CD4-positive, CD25-positive, alpha-beta regulatory T cell (primary cell): ENCODE data around the gene TPO. TPM values are rescaled to one million over a fixed set of nuclear protein-coding genes. Genes with fewer than 3 reads are reported as not detected.
"Not testable (repeated sequence)": the region's sequence is repeated elsewhere in the genome, so short reads cannot be mapped to it uniquely, and the experiment has no call there.

Experiments
- ATAC-seq, 2 donors: fragments of 150-1000 bp; cut with Tn5 transposase; one replicate each; pipeline ENCODE4 v1.10.0; 2021; ENCODE audit warnings: low read depth in 2 of 2, moderate number of reproducible peaks in 2 of 2, moderate library complexity in 1 of 2
- DNase-seq, 3 donors: peaks; one replicate each; pipeline versions ENCODE4 v3.0.0 to v3.0.0-alpha.2; 2012 to 2022; ENCODE audit warnings: mixed read lengths in 1 of 3
- H3K27ac ChIP-seq: one replicate; pipeline ENCODE4 v1.7.0; 2013; ENCODE audit warnings: mild to moderate bottlenecking, low read length; ENCODE audit not compliant: insufficient read depth, poor library complexity, severe bottlenecking
- H3K27me3 ChIP-seq: one replicate; pipeline ENCODE4 v1.7.0; 2013; ENCODE audit warnings: low read length; ENCODE audit not compliant: control insufficient read depth, insufficient read depth
- H3K36me3 ChIP-seq: one replicate; pipeline ENCODE4 v1.7.0; 2013; ENCODE audit warnings: mild to moderate bottlenecking, low read length, moderate library complexity; ENCODE audit not compliant: control insufficient read depth, insufficient read depth
- H3K4me1 ChIP-seq: 2 replicates; pipeline ENCODE4 v1.7.0; 2013; ENCODE audit warnings: mild to moderate bottlenecking, low read length; ENCODE audit not compliant: insufficient read depth, control insufficient read depth, poor library complexity, severe bottlenecking
- H3K4me3 ChIP-seq: one replicate; pipeline ENCODE4 v1.7.0; 2013; ENCODE audit warnings: low read depth, mild to moderate bottlenecking, low read length, moderate library complexity
- H3K9me3 ChIP-seq, 2 experiments: 1 replicate in 1 of 2; 2 replicates in 1 of 2; pipeline ENCODE4 v1.7.0; 2013; ENCODE audit warnings: low read length in 2 of 2, mild to moderate bottlenecking in 1 of 2, moderate library complexity in 1 of 2; ENCODE audit not compliant: control insufficient read depth in 2 of 2
- H3K27ac Mint-ChIP-seq, 3 donors: one replicate each; pipeline ENCODE4 v1.8.0; 2020 to 2022; ENCODE audit warnings: mild to moderate bottlenecking in 3 of 3, mixed read lengths in 3 of 3, moderate library complexity in 2 of 3
- H3K27me3 Mint-ChIP-seq: one replicate; pipeline ENCODE4 v1.8.0; 2022; ENCODE audit warnings: mild to moderate bottlenecking, mixed read lengths
- H3K36me3 Mint-ChIP-seq: one replicate; pipeline ENCODE4 v1.8.0; 2020; ENCODE audit warnings: mixed read lengths
- H3K4me1 Mint-ChIP-seq, 4 donors: one replicate each; pipeline ENCODE4 v1.8.0; 2020 to 2022; ENCODE audit warnings: mixed read lengths in 4 of 4, mild to moderate bottlenecking in 1 of 4
- H3K4me3 Mint-ChIP-seq, 4 donors: one replicate each; pipeline ENCODE4 v1.8.0; 2020 to 2022; ENCODE audit warnings: mild to moderate bottlenecking in 4 of 4, mixed read lengths in 4 of 4, moderate library complexity in 3 of 4
- H3K9me3 Mint-ChIP-seq, 7 donors: one replicate each; pipeline ENCODE4 v1.8.0; 2020 to 2022; ENCODE audit warnings: mixed read lengths in 7 of 7, mild to moderate bottlenecking in 3 of 7, moderate library complexity in 2 of 7
- polyA plus RNA-seq, 4 donors: library from polyadenylated mRNA; unstranded; fragments of 300-500 nt; fragmentation: Illumina TruSeq; gene quantifications; one replicate each; pipeline ENCODE4 v1.2.3, GENCODE V29; 2021
- total RNA-seq: library from RNA; stranded (reverse); gene quantifications from one replicate; pipeline ENCODE4 v1.2.3, GENCODE V29; 2022

Gene TPO
- total and polyA plus RNA-seq, 5 donors from 2014 or later: 0.27 to 1.5 (median 0.57) TPM

DNA sequence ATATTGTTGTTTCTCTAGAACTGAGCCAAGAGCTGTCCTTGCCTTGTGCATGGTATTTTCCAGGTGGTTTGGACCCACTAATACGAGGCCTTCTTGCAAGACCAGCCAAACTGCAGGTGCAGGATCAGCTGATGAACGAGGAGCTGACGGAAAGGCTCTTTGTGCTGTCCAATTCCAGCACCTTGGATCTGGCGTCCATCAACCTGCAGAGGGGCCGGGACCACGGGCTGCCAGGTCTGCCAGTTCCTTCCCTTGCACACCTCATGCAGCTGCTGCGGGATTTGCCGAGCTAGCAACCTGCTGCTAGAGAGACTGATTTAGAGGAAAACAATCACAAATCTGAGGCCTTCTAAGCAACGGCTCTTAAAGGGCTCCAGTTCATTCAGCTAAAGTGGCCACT, 74.5 kb downstream of the TPO start:
- DNase-seq: no peak
- no peaks in the 10 kb centered on the region for H3K27me3 ChIP-seq
- no peak overlapping the region for H3K27ac ChIP-seq
- H3K9me3 ChIP-seq: no peaks in the 10 kb centered on the region
- no peaks in the 10 kb centered on the region for H3K4me1 ChIP-seq
- Mint-ChIP-seq H3K27me3 (no peaks in the 10 kb centered on the region), H3K36me3 (no peaks in the 10 kb centered on the region), H3K4me3 (no peak overlapping the region), H3K27ac (no peak overlapping the region), H3K9me3 (peaks cover 0 to 2% (median 0%) of the 10 kb centered on the region in 7 donors), H3K4me1 (no peaks in the 10 kb centered on the region)
- ATAC-seq: no peak
- H3K4me3 ChIP-seq: no peak overlapping the region
- no peaks in the 10 kb centered on the region for H3K36me3 ChIP-seq

DNA sequence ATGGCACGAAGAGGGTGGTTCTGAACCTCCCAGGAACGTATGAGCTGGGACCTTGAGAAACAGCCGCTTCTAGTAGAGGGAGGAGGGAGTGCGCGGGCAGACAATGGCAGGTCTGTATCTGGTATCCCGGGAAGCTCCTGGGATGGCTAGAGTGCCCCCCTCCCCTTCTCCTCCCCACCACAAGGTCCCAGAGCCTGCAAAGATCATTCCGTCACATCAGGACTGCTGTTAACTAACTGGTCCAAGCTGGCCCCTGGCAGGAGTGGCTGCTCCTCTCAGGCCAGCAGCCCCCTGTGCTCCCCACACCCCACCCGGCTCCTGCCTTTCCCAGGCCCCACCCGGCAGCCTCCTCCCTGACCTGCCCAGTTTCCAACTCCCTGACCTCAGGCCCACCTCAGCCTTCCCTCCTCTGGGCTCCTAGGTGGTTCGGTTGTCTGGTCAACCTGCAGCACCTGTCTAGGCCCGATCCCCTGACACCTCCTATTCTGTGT, 75.0 kb downstream of the TPO start:
- DNase-seq (no peak), ATAC-seq (no peak)
- Histone ChIP-seq H3K36me3 (no peaks in the 10 kb centered on the region), H3K9me3 (no peaks in the 10 kb centered on the region), H3K27ac (no peak overlapping the region), H3K4me1 (no peaks in the 10 kb centered on the region), H3K4me3 (no peak overlapping the region), H3K27me3 (no peaks in the 10 kb centered on the region)
- H3K4me3 Mint-ChIP-seq: no peak overlapping the region
- no peaks in the 10 kb centered on the region for H3K27me3 Mint-ChIP-seq
- H3K27ac Mint-ChIP-seq: no peak overlapping the region
- H3K4me1 Mint-ChIP-seq: no peaks in the 10 kb centered on the region
- H3K9me3 Mint-ChIP-seq: peaks cover 0 to 2% (median 0%) of the 10 kb centered on the region in 7 donors
- no peaks in the 10 kb centered on the region for H3K36me3 Mint-ChIP-seq

DNA sequence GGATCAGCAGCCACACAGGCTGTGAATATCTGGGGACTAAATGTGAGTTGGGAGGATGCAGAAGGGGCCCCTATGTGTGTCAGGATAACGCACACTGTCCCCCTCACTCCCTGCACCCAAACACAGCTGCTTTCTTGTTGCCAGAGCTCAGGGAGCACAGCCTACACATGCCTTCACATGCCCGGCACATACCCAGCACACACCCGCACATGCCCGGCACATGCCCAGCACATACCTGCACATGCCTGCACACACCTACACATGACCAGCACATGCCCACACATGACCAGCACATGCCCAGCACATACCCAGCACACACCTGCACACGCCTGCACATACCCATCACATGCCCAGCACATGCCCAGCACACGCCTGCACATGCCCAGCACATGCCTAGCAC, 75.6 kb downstream of the TPO start:
- no peaks in the 10 kb centered on the region for H3K36me3 Mint-ChIP-seq
- no peaks in the 10 kb centered on the region for H3K4me1 Mint-ChIP-seq
- Histone ChIP-seq H3K4me1 (no peaks in the 10 kb centered on the region), H3K9me3 (no peaks in the 10 kb centered on the region), H3K27ac (no peak overlapping the region), H3K36me3 (no peaks in the 10 kb centered on the region), H3K4me3 (no peak overlapping the region), H3K27me3 (no peaks in the 10 kb centered on the region)
- H3K27ac Mint-ChIP-seq: no peak overlapping the region
- H3K9me3 Mint-ChIP-seq: peaks cover 0 to 2% (median 0%) of the 10 kb centered on the region in 7 donors
- no peaks in the 10 kb centered on the region for H3K27me3 Mint-ChIP-seq
- no peak for ATAC-seq
- no peak overlapping the region for H3K4me3 Mint-ChIP-seq
- no peak for DNase-seq

DNA sequence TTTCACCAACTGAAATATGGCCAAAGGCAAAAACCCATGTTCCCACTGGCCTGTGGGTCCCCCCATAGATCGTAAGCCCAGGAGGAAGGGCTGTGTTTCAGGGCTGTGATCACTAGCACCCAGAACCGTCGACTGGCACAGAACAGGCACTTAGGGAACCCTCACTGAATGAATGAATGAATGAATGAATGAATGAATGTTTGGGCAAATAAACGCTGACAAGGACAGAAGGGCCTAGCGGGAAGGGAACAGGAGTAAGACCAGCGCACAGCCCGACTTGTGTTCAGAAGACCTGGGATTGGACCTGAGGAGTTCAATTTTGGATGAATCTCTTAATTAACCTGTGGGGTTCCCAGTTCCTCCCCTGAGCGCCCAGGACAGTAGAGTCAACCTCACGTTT, 76.2 kb downstream of the TPO start:
- DNase-seq: no peak
- no peaks in the 10 kb centered on the region for H3K9me3 ChIP-seq
- no peaks in the 10 kb centered on the region for H3K27me3 Mint-ChIP-seq
- H3K9me3 Mint-ChIP-seq: peaks cover 0 to 2% (median 0%) of the 10 kb centered on the region in 7 donors
- no peaks in the 10 kb centered on the region for H3K36me3 Mint-ChIP-seq
- no peak overlapping the region for H3K27ac ChIP-seq
- no peaks in the 10 kb centered on the region for H3K4me1 ChIP-seq
- H3K4me3 ChIP-seq: no peak overlapping the region
- no peak overlapping the region for H3K4me3 Mint-ChIP-seq
- no peaks in the 10 kb centered on the region for H3K36me3 ChIP-seq
- no peak for ATAC-seq
- H3K27me3 ChIP-seq: no peaks in the 10 kb centered on the region
- H3K4me1 Mint-ChIP-seq: no peaks in the 10 kb centered on the region
- H3K27ac Mint-ChIP-seq: peak overlapping the region in 1 of 3 donors; percentile 79

DNA sequence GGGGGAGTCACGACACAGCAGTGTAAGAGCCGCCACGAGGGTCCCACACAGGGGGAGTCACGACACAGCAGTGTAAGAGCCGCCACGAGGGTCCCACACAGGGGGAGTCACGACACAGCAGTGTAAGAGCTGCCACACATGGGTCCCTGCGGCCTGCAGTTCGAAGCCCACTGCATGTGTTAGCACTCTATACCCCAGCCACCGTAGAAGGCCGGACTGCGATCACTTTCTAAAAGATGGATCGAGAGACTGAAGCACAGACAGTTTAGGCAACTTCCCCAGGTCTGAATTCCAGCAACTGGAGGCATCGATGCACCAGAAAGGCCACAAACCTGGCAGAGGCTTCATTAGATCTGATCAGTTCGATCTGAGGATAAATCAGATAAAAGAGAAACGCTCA, 77.1 kb downstream of the TPO start:
- H3K4me1 Mint-ChIP-seq, H3K4me1 ChIP-seq, H3K4me3 ChIP-seq, H3K27ac ChIP-seq, H3K27me3 ChIP-seq, H3K9me3 Mint-ChIP-seq, H3K27ac Mint-ChIP-seq, ATAC-seq, H3K36me3 ChIP-seq, H3K4me3 Mint-ChIP-seq, H3K27me3 Mint-ChIP-seq, H3K36me3 Mint-ChIP-seq, H3K9me3 ChIP-seq, DNase-seq: not testable (repeated sequence)

DNA sequence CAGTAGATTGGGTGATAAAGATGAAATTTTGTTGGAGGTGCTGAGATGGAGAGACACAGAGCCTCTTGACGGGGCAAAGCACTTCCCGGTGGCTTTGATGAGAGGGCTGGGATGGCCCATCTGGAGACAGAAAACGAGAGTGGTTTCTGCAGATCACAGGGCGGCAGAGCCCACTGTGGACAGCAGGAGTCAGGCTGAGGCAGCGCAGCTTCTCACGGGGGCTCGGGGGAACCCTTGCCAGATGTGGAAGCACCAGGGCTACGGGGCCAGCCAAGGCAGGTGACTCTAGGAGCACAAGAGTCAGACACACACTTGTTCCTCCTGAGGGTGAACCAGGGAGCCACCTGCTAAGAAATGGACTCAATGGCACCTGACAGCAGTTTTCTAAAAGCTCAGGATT, 78.5 kb downstream of the TPO start:
- Histone ChIP-seq H3K4me3 (no peak overlapping the region), H3K27ac (no peak overlapping the region), H3K4me1 (no peaks in the 10 kb centered on the region), H3K36me3 (no peaks in the 10 kb centered on the region), H3K27me3 (no peaks in the 10 kb centered on the region), H3K9me3 (no peaks in the 10 kb centered on the region)
- H3K36me3 Mint-ChIP-seq: no peaks in the 10 kb centered on the region
- H3K4me1 Mint-ChIP-seq: no peaks in the 10 kb centered on the region
- DNase-seq: no peak
- no peaks in the 10 kb centered on the region for H3K27me3 Mint-ChIP-seq
- no peak overlapping the region for H3K4me3 Mint-ChIP-seq
- H3K27ac Mint-ChIP-seq: no peak overlapping the region
- H3K9me3 Mint-ChIP-seq: peaks cover 0 to 2% (median 0%) of the 10 kb centered on the region in 7 donors
- ATAC-seq: no peak

DNA sequence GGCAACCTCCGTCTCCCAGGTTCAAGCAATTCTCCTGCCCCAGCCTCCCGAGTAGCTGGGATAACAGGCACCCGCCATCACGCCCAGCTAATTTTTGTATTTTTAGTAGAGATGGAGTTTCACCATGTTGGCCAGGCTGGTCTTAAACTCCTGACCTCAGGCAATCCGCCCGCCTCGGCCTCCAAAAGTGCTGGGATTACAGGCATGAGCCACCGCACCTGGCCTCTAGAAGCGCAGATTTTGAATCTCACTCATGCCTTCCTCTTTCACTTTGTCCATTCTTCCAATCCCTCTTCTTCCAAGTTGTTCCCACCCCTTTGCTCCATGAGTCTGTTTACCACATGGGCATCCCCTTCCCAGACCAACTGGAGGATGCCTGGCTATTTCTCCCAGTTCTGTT, 79.0 kb downstream of the TPO start:
- DNase-seq: not testable (repeated sequence)

DNA sequence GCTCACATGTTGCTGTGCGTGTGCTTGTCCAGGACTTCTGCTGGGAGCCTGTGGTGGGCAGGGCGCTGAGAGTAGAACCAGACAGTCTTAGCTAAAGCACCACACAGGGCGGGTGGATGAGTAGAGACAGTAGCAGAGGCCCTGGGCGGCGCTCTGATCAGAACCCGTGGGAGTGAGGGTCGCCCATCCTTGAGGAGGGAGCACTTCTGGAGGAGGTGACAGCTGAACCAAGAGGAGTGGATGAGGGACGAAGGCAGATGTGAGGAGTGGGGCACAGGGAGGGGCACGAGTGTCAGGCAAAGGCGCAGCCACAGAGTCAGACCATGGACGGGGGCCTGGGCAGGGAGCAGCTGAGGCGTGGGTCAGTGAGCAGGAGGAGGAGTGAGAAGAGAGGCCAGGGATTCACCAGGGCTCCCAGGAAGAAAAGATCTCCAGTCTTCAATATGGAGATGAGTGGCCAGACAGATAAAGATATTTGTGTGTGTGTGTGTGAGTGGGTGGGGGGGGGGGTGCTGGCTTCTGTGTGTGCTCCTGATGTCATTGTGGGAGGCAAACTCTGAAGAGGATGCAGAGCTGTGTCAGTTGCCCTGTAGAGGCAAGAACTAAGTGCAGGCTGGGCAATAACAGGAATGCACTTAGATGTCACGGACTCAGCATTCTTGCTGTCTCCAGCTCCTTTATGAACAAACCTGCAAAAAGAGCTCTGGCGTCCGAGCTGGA, 79.6 kb downstream of the TPO start:
- Histone ChIP-seq H3K27me3 (no peaks in the 10 kb centered on the region), H3K4me1 (no peaks in the 10 kb centered on the region), H3K4me3 (no peak overlapping the region), H3K27ac (no peak overlapping the region), H3K9me3 (no peaks in the 10 kb centered on the region), H3K36me3 (no peaks in the 10 kb centered on the region)
- H3K4me3 Mint-ChIP-seq: no peak overlapping the region
- no peaks in the 10 kb centered on the region for H3K4me1 Mint-ChIP-seq
- H3K27ac Mint-ChIP-seq: no peak overlapping the region
- peaks cover 0 to 2% (median 0%) of the 10 kb centered on the region in 7 donors for H3K9me3 Mint-ChIP-seq
- no peak for DNase-seq
- ATAC-seq: no peak
- H3K36me3 Mint-ChIP-seq: no peaks in the 10 kb centered on the region
- H3K27me3 Mint-ChIP-seq: no peaks in the 10 kb centered on the region

More for the DNA sequence above, 79.0 kb downstream of the TPO start:
- H3K27me3 ChIP-seq, H3K4me3 ChIP-seq, ATAC-seq, H3K4me1 Mint-ChIP-seq, H3K9me3 Mint-ChIP-seq, H3K27ac ChIP-seq, H3K4me3 Mint-ChIP-seq, H3K9me3 ChIP-seq, H3K36me3 Mint-ChIP-seq, H3K4me1 ChIP-seq, H3K27me3 Mint-ChIP-seq, H3K36me3 ChIP-seq: not testable (repeated sequence)
- peak overlapping the region in 1 of 3 donors; percentile 20 for H3K27ac Mint-ChIP-seq
